GM04504 (cell line): ENCODE results near the gene PNLIPRP1.

ENCODE experiments used
- DNase-seq: peaks from one replicate; pipeline ENCODE4 v3.0.0-alpha.2; 2012; ENCODE audit warnings: low read depth

The PNLIPRP1 gene

GRCh38 chr10:116590590-116591444 lies at the start of gene PNLIPRP1:
Gene PNLIPRP1 (plus strand): TSS chr10:116590959. CDS start chr10:116591130, 171 bp downstream.
- DNase-seq: no peak

- DNase-seq: no peak
Measured at GRCh38 chr10:116542007-116542677, 48.6 kb upstream of the PNLIPRP1 start.

GRCh38 chr10:116545122-116545521 lies 45.6 kb upstream of the PNLIPRP1 start:
- no peak for DNase-seq

GRCh38 chr10:116545756-116546155 lies 45.0 kb upstream of the PNLIPRP1 start, which contains the start of gene PNLIP:
Gene PNLIP (plus strand): TSS chr10:116545931. CDS start chr10:116546093, 162 bp downstream.
- DNase-seq: no peak

GRCh38 chr10:116548301-116548700 lies 42.5 kb upstream of the PNLIPRP1 start:
- no peak for DNase-seq

- no peak for DNase-seq
Measured at GRCh38 chr10:116553378-116553980, 37.3 kb upstream of the PNLIPRP1 start.

- no peak for DNase-seq
Measured at GRCh38 chr10:116554628-116555027, 36.1 kb upstream of the PNLIPRP1 start.

- DNase-seq: no peak
Measured at GRCh38 chr10:116555880-116556279, 34.9 kb upstream of the PNLIPRP1 start.

GRCh38 chr10:116557305-116557880 lies 33.4 kb upstream of the PNLIPRP1 start:
- no peak for DNase-seq

- no peak for DNase-seq
Measured at GRCh38 chr10:116565534-116565933, 25.2 kb upstream of the PNLIPRP1 start.

GRCh38 chr10:116566932-116567331 lies 23.8 kb upstream of the PNLIPRP1 start:
- DNase-seq: no peak

- no peak for DNase-seq
Measured at GRCh38 chr10:116567335-116567734, 23.4 kb upstream of the PNLIPRP1 start.

- no peak for DNase-seq
Measured at GRCh38 chr10:116574797-116575196, 16.0 kb upstream of the PNLIPRP1 start.

- no peak for DNase-seq
Measured at GRCh38 chr10:116587878-116588591, 2.7 kb upstream of the PNLIPRP1 start.

- no peak for DNase-seq
Measured at GRCh38 chr10:116588995-116589394, 1.8 kb upstream of the PNLIPRP1 start.

- no peak for DNase-seq
Measured at GRCh38 chr10:116589926-116590325, 833 bp upstream of the PNLIPRP1 start.

- no peak for DNase-seq
Measured at GRCh38 chr10:116593139-116593740, 2.5 kb downstream of the PNLIPRP1 start.

- DNase-seq: no peak
Measured at GRCh38 chr10:116594525-116595035, 3.8 kb downstream of the PNLIPRP1 start.

- no peak for DNase-seq
Measured at GRCh38 chr10:116596062-116596461, 5.3 kb downstream of the PNLIPRP1 start.

GRCh38 chr10:116597543-116597942 lies 6.8 kb downstream of the PNLIPRP1 start:
- DNase-seq: no peak

- DNase-seq: no peak
Measured at GRCh38 chr10:116598329-116598728, 7.6 kb downstream of the PNLIPRP1 start.
